SK-N-SH (cell line): Measurements from ENCODE around the gene FTO. TPM values are rescaled to one million over a fixed set of nuclear protein-coding genes. Genes with fewer than 3 reads are reported as not detected.

Source experiments
- CTCF ChIA-PET: fragments of 300-600, 350-600 bp; formaldehyde crosslinking; extraction: SDS; loops from one replicate; lab custom pipeline; 2021; lab: Yijun Ruan, JAX
- POLR2A ChIA-PET: fragments of 350-600 bp; sonication (Branson Sonifier 250); formaldehyde crosslinking; extraction: SDS; loops from one replicate; lab custom pipeline; 2020; ENCODE audit warnings: antibody characterized with exemption, inconsistent platforms; lab: Yijun Ruan, JAX
- DNase-seq: peaks from one replicate; pipeline ENCODE4 v3.0.0; 2012
- H2AFZ ChIP-seq: fragments of 200-600 bp; sonication (generic); 2 replicates; pipeline ENCODE4 v1.8.1; 2016; ENCODE audit warnings: antibody characterized with exemption, mild to moderate bottlenecking, low read depth
- H3F3A ChIP-seq: fragments of 200-600 bp; sonication (generic); replicated peaks from 2 replicates; pipeline ENCODE3; 2016; ENCODE audit warnings: antibody characterized with exemption, mild to moderate bottlenecking; ENCODE audit not compliant: insufficient read depth
- H3K27ac ChIP-seq, 2 experiments: fragments of 200-500 bp in 1 of 2; fragments of 200-600 bp in 1 of 2; sonication (Bioruptor generic) in 1 of 2; sonication (generic), shearing (Covaris generic) in 1 of 2; 2 replicates each; pipeline versions ENCODE4 v1.5.1 to v1.6.1; 2014 to 2016; ENCODE audit warnings: low read depth in 2 of 2, inconsistent platforms in 1 of 2, low read length in 1 of 2, mild to moderate bottlenecking in 1 of 2, mixed read lengths in 1 of 2
- H3K27me3 ChIP-seq: fragments of 200-600 bp; sonication (generic), shearing (Covaris generic); 2 replicates; pipeline ENCODE4 v1.6.1; 2016; ENCODE audit warnings: mixed run types; ENCODE audit not compliant: insufficient read depth
- H3K36me3 ChIP-seq, 2 experiments: fragments of 200-500 bp in 1 of 2; fragments of 200-600 bp in 1 of 2; sonication (Bioruptor generic) in 1 of 2; sonication (generic) in 1 of 2; replicated peaks in 1 of 2; 2 replicates each; pipeline versions ENCODE3 to v1.5.1; 2014 to 2016; ENCODE audit warnings: low read length in 1 of 2, mild to moderate bottlenecking in 1 of 2; ENCODE audit not compliant: insufficient read depth in 2 of 2, control insufficient read depth in 1 of 2
- H3K4me1 ChIP-seq, 2 experiments: fragments of 200-500 bp in 1 of 2; fragments of 200-600 bp in 1 of 2; sonication (Bioruptor generic) in 1 of 2; sonication (generic), shearing (Covaris generic) in 1 of 2; 2 replicates each; pipeline versions ENCODE4 v1.5.1 to v1.6.1; 2014 to 2016; ENCODE audit warnings: low read depth in 1 of 2, low read length in 1 of 2, mixed run types in 1 of 2; ENCODE audit not compliant: insufficient read depth in 2 of 2, control insufficient read depth in 1 of 2
- H3K4me2 ChIP-seq: fragments of 200-600 bp; sonication (generic), shearing (Covaris generic); 2 replicates; pipeline ENCODE4 v1.6.1; 2017; ENCODE audit warnings: mixed run types
- H3K4me3 ChIP-seq, 2 experiments: fragments of 200-500 bp in 1 of 2; fragments of 200-600 bp in 1 of 2; sonication (Bioruptor generic) in 1 of 2; sonication (generic), shearing (Covaris generic) in 1 of 2; 2 replicates each; pipeline versions ENCODE4 v1.5.1 to v1.8.1; 2014 to 2016; ENCODE audit warnings: low read depth in 2 of 2, inconsistent platforms in 1 of 2, low read length in 1 of 2, mild to moderate bottlenecking in 1 of 2, mixed read lengths in 1 of 2, moderate library complexity in 1 of 2
- H3K79me2 ChIP-seq: fragments of 200-600 bp; sonication (generic); 2 replicates; pipeline ENCODE4 v1.8.1; 2017; ENCODE audit warnings: mild to moderate bottlenecking; ENCODE audit not compliant: insufficient read depth
- H3K9ac ChIP-seq: fragments of 200-600 bp; sonication (generic); 2 replicates; pipeline ENCODE4 v1.6.1; 2017; ENCODE audit warnings: mixed run types
- H3K9me2 ChIP-seq: fragments of 200-600 bp; sonication (generic); 2 replicates; pipeline ENCODE4 v1.6.1; 2017; ENCODE audit warnings: mixed run types
- H3K9me3 ChIP-seq: fragments of 200-600 bp; sonication (generic); 2 replicates; pipeline ENCODE4 v1.6.1; 2017; ENCODE audit warnings: mixed run types, mild to moderate bottlenecking, moderate library complexity
- H4K20me1 ChIP-seq: fragments of 200-600 bp; sonication (generic); 2 replicates; pipeline ENCODE4 v1.6.1; 2017; ENCODE audit warnings: mild to moderate bottlenecking, mixed run types; ENCODE audit not compliant: insufficient read depth
- CTCF ChIP-seq: fragments of 200-600 bp; sonication (generic); IDR thresholded peaks from 2 replicates; pipeline ENCODE4 v1.6.1; 2017; ENCODE audit warnings: antibody characterized with exemption, mild to moderate bottlenecking, moderate library complexity
- EP300 ChIP-seq, 2 experiments: IDR thresholded peaks; 2 replicates each; pipeline versions ENCODE4 v1.4.0 to v1.6.1; 2012; ENCODE audit warnings: borderline replicate concordance in 1 of 2, low read depth in 1 of 2, low read length in 1 of 2
- EZH2phosphoT487 ChIP-seq: fragments of 200-600 bp; sonication (generic); IDR thresholded peaks from 2 replicates; pipeline ENCODE4 v1.6.1; 2017; ENCODE audit warnings: low read depth, mixed run types, mild to moderate bottlenecking, antibody characterized with exemption, moderate library complexity, borderline replicate concordance
- GABPA ChIP-seq: IDR thresholded peaks from 2 replicates; pipeline ENCODE4 v1.4.0; 2012; ENCODE audit warnings: low read depth, mild to moderate bottlenecking
- MAX ChIP-seq: IDR thresholded peaks from 2 replicates; pipeline ENCODE4 v1.4.0; 2012; ENCODE audit warnings: low read depth
- MXI1 ChIP-seq: IDR thresholded peaks from 2 replicates; pipeline ENCODE4 v1.6.1; 2012; ENCODE audit warnings: mild to moderate bottlenecking, low read depth, low read length, improper control_type of control experiment
- POLR2AphosphoS5 ChIP-seq: IDR thresholded peaks from 2 replicates; pipeline ENCODE4 v1.6.1; 2012; ENCODE audit warnings: low read depth, low read length
- RCOR1 ChIP-seq: fragments of 150-350 bp; IDR thresholded peaks from 2 replicates; pipeline ENCODE4 v1.6.1; 2017; ENCODE audit warnings: antibody characterized with exemption, low read length
- RFX5 ChIP-seq: IDR thresholded peaks from 2 replicates; pipeline ENCODE4 v1.6.1; 2012; ENCODE audit warnings: mild to moderate bottlenecking, improper control_type of control experiment, low read length
- SIN3A ChIP-seq: IDR thresholded peaks from 2 replicates; pipeline ENCODE4 v1.6.1; 2012; ENCODE audit warnings: low read depth, mild to moderate bottlenecking, low read length, moderate library complexity, borderline replicate concordance
- SMC3 ChIP-seq: IDR thresholded peaks from 2 replicates; pipeline ENCODE4 v1.6.1; 2012; ENCODE audit warnings: low read depth, low read length, improper control_type of control experiment
- TAF1 ChIP-seq: IDR thresholded peaks from 2 replicates; pipeline ENCODE4 v1.6.1; 2012; ENCODE audit warnings: low read depth, mild to moderate bottlenecking, low read length, moderate library complexity, borderline replicate concordance
- TEAD4 ChIP-seq: IDR thresholded peaks from 2 replicates; pipeline ENCODE4 v1.4.0; 2012; ENCODE audit warnings: mild to moderate bottlenecking, borderline replicate concordance; ENCODE audit not compliant: insufficient read depth
- WGBS: methylation state at CpG from one replicate; pipeline ENCODE4 v1.1.6; 2017; ENCODE audit warnings: low lambda C conversion rate; 5-methylcytosine and 5-hydroxymethylcytosine counted together
- polyA plus RNA-seq, 3 experiments: library from polyadenylated mRNA; depleted of rRNA; stranded (reverse); fragments of >200 nt; gene quantifications; 2 replicates each; pipeline ENCODE4 v1.2.3, GENCODE V29; 2012

FTO gene
- polyA plus RNA-seq, 1 of the 3 experiments (the other 2 are of a cell fraction) = 41.2 TPM

GRCh38 chr16:54027995-54028394 lies 324.0 kb downstream of the FTO start:
- no peak overlapping the region for H2AFZ ChIP-seq
- no peaks in the 10 kb centered on the region for H3K9me2 ChIP-seq
- H3K36me3 ChIP-seq = no peaks in the 10 kb centered on the region
- ChIA-PET CTCF (no interaction called here), POLR2A (no interaction called here)
- no peak overlapping the region for H3K27ac ChIP-seq
- peaks cover 6% of the 10 kb centered on the region for H3F3A ChIP-seq
- 57% methylated on average over 3 of the region's 3 CpGs for WGBS
- H3K4me3 ChIP-seq = no peak overlapping the region
- H3K4me1 ChIP-seq = peaks cover 6 to 8% of the 10 kb centered on the region in 2 experiments; a peak in 3 of 4 replicates
- no peaks in the 10 kb centered on the region for H3K79me2 ChIP-seq
- TF ChIP-seq RCOR1 (0 out of 2 replicates have a peak, but pooled peaks have one; percentile 9), EP300 (IDR thresholded peaks at IDR 0.05; ENCODE audit: borderline replicate concordance in 1 of 2, low read depth in 1 of 2, low read length in 1 of 2) (0 out of 4 replicates have a peak, but pooled peaks of 1 of the 2 experiments have one; percentile 17), TEAD4 (no peak)
- H3K9ac ChIP-seq = no peak overlapping the region
- no peaks in the 10 kb centered on the region for H3K27me3 ChIP-seq
- H3K4me2 ChIP-seq = no peak overlapping the region
- no peaks in the 10 kb centered on the region for H4K20me1 ChIP-seq
- H3K9me3 ChIP-seq = peaks cover 7% of the 10 kb centered on the region; the same call in 1 of the 2 replicates
- DNase-seq = no peak

GRCh38 chr16:54030451-54030850 lies 326.5 kb downstream of the FTO start:
- H3K27me3 ChIP-seq = no peaks in the 10 kb centered on the region
- ChIA-PET POLR2A (no interaction called here), CTCF (no interaction called here)
- H3K36me3 ChIP-seq = no peaks in the 10 kb centered on the region
- 85% methylated on average over 1 of the region's 1 CpG for WGBS
- peaks cover 6 to 8% of the 10 kb centered on the region in 2 experiments; a peak in 3 of 4 replicates for H3K4me1 ChIP-seq
- no peak overlapping the region for H3K9ac ChIP-seq
- H3K9me2 ChIP-seq = no peaks in the 10 kb centered on the region
- TF ChIP-seq GABPA (no peak), TAF1 (no peak), SIN3A (no peak), MXI1 (no peak), POLR2AphosphoS5 (no peak), CTCF (no peak), SMC3 (no peak), RFX5 (no peak), TEAD4 (no peak), EZH2phosphoT487 (no peak), MAX (no peak)
- H3F3A ChIP-seq = peaks cover 6% of the 10 kb centered on the region
- no peak overlapping the region for H2AFZ ChIP-seq
- H4K20me1 ChIP-seq = no peaks in the 10 kb centered on the region
- H3K4me3 ChIP-seq = no peak overlapping the region
- no peak overlapping the region for H3K4me2 ChIP-seq
- no peaks in the 10 kb centered on the region for H3K79me2 ChIP-seq
- H3K27ac ChIP-seq = no peak overlapping the region
- no peak for DNase-seq
- H3K9me3 ChIP-seq = peaks cover 7% of the 10 kb centered on the region; the same call in 1 of the 2 replicates
